Left lobe of liver (tissue), 2 donors: ENCODE measurements around the gene FZR1. TPM values are rescaled to one million over a fixed set of nuclear protein-coding genes. Genes with fewer than 3 reads are reported as not detected.
"Not testable (repeated sequence)": the region's sequence is repeated elsewhere in the genome, so short reads cannot be mapped to it uniquely, and the experiment has no call there.

Source experiments
- ATAC-seq: fragments of 200-7000 bp; cut with Tn5 transposase; one replicate; pipeline ENCODE4 v1.9.1; 2020; ENCODE audit warnings: mild to moderate bottlenecking, moderate library complexity
- DNase-seq: peaks from one replicate; pipeline ENCODE4 v3.0.0-alpha.2; 2020; ENCODE audit warnings: low spot score
- total RNA-seq: library from RNA; stranded (reverse); gene quantifications from one replicate; pipeline ENCODE4 v1.2.1, GENCODE V29; 2021
- donor health status: DM: no; HTN: no; CAD: no; lungs with moderate emphysema.
- donor health status: DM: no; HTN: yes; CAD: no.

FZR1 gene
- total RNA-seq, 1 donor from 2014 or later = 27.4 TPM

GRCh38 chr19:3494051-3494450, 12.1 kb upstream of the FZR1 start:
- no peak for DNase-seq
- ATAC-seq = peak; percentile 59

- ATAC-seq (no peak), DNase-seq (no peak)
These were observed 11.6 kb upstream of the FZR1 start for GRCh38 chr19:3494559-3494958.

- no peak for DNase-seq
- ATAC-seq = no peak
These were observed 9.5 kb upstream of the FZR1 start for GRCh38 chr19:3496392-3497273.

GRCh38 chr19:3497757-3498520, 8.2 kb upstream of the FZR1 start:
- DNase-seq (no peak), ATAC-seq (no peak)

- no peak for DNase-seq
- peak; percentile 20 for ATAC-seq
These were observed 6.2 kb upstream of the FZR1 start for GRCh38 chr19:3499738-3500428.

- peak; percentile 96 for DNase-seq
- peak; percentile 93 for ATAC-seq
These were observed 5.5 kb upstream of the FZR1 start, which contains the start of gene DOHH for GRCh38 chr19:3500429-3501101. Gene DOHH (minus strand): TSS chr19:3500674. CDS start chr19:3496814, 3,860 bp downstream.

- ATAC-seq = no peak
- no peak for DNase-seq
These were observed 4.3 kb upstream of the FZR1 start for GRCh38 chr19:3501780-3502179.

GRCh38 chr19:3503036-3503572, 3.0 kb upstream of the FZR1 start:
- ATAC-seq = no peak
- DNase-seq = no peak

GRCh38 chr19:3504735-3505134, 1.4 kb upstream of the FZR1 start:
- DNase-seq (no peak), ATAC-seq (no peak)

- ATAC-seq = peak; percentile 6
- peak; percentile 65 for DNase-seq
These were observed 551 bp downstream of the FZR1 start for GRCh38 chr19:3506384-3507340.

GRCh38 chr19:3507371-3508120, 1.4 kb downstream of the FZR1 start:
- ATAC-seq (peak; percentile 61), DNase-seq (peak; percentile 74)

GRCh38 chr19:3508121-3508661, 2.1 kb downstream of the FZR1 start:
- DNase-seq, ATAC-seq: not testable (repeated sequence)

- DNase-seq = peak; percentile 66
- peak; percentile 21 for ATAC-seq
These were observed 2.8 kb downstream of the FZR1 start for GRCh38 chr19:3508771-3509535.

GRCh38 chr19:3509566-3509989, 3.5 kb downstream of the FZR1 start:
- ATAC-seq (no peak), DNase-seq (no peak)

- ATAC-seq (no peak), DNase-seq (no peak)
These were observed 4.6 kb downstream of the FZR1 start for GRCh38 chr19:3510727-3511126.

GRCh38 chr19:3511506-3512251, 5.6 kb downstream of the FZR1 start:
- DNase-seq = peak; percentile 46
- ATAC-seq = no peak
